SK-N-MC (cell line): ENCODE data around the gene EGFR.

ENCODE experiments used
- DNase-seq: peaks from one replicate; pipeline ENCODE4 v3.0.0-alpha.2; 2011; ENCODE audit warnings: low read depth, low spot score
- H3K27ac ChIP-seq: fragments of 200-600 bp; sonication (generic); 2 replicates; pipeline ENCODE4 v1.5.1; 2016; ENCODE audit warnings: mixed run types
- H3K36me3 ChIP-seq: fragments of 200-600 bp; sonication (generic); 2 replicates; pipeline ENCODE4 v1.6.1; 2017; ENCODE audit warnings: antibody characterized with exemption, low read length, mixed read lengths; ENCODE audit not compliant: insufficient read depth
- H3K4me3 ChIP-seq: fragments of 200-600 bp; sonication (generic); 2 replicates; pipeline ENCODE4 v1.5.1; 2016
- H3K9ac ChIP-seq: fragments of 200-600 bp; sonication (generic); 2 replicates; pipeline ENCODE4 v1.8.0; 2017; ENCODE audit warnings: mixed run types, mixed read lengths; ENCODE audit not compliant: insufficient read length
- H3K9me3 ChIP-seq: fragments of 200-600 bp; sonication (generic); 2 replicates; pipeline ENCODE4 v1.6.1; 2017; ENCODE audit warnings: low read depth, mild to moderate bottlenecking, antibody characterized with exemption, low read length, moderate library complexity, mixed read lengths
- EZH2 ChIP-seq: fragments of 200-600 bp; sonication (generic); IDR thresholded peaks from one replicate; pipeline ENCODE4 v1.6.1; 2017; ENCODE audit warnings: antibody characterized with exemption
- FOXP2 ChIP-seq: optimal IDR thresholded peaks from 2 replicates; pipeline ENCODE3; 2011; ENCODE audit warnings: mild to moderate bottlenecking, moderate library complexity; ENCODE audit not compliant: insufficient read depth; ENCODE audit errors: extremely low read length, control extremely low read depth
- POLR2AphosphoS5 ChIP-seq: IDR thresholded peaks from 2 replicates; pipeline ENCODE4 v1.6.1; 2012; ENCODE audit warnings: mild to moderate bottlenecking, low read depth, low read length, borderline replicate concordance

EGFR gene

GRCh38 chr7:55093674-55094073 is 74.9 kb downstream of the EGFR start:
- H3K9me3 ChIP-seq = no peaks in the 10 kb centered on the region
- no peak overlapping the region for H3K9ac ChIP-seq
- no peaks in the 10 kb centered on the region for H3K36me3 ChIP-seq
- DNase-seq = no peak
- H3K27ac ChIP-seq = no peak overlapping the region
- no peak overlapping the region for H3K4me3 ChIP-seq
- TF ChIP-seq EZH2 (no peak), FOXP2 (no peak), POLR2AphosphoS5 (no peak)

GRCh38 chr7:55094092-55094690 is 75.4 kb downstream of the EGFR start:
- Histone ChIP-seq H3K9me3 (no peaks in the 10 kb centered on the region), H3K9ac (no peak overlapping the region), H3K4me3 (no peak overlapping the region), H3K36me3 (no peaks in the 10 kb centered on the region), H3K27ac (no peak overlapping the region)
- no peak for DNase-seq
- no peak for TF ChIP-seq POLR2AphosphoS5
- TF ChIP-seq FOXP2 = no peak
- no peak for TF ChIP-seq EZH2

- H3K27ac ChIP-seq = no peak overlapping the region
- no peak overlapping the region for H3K4me3 ChIP-seq
- no peak for DNase-seq
- no peaks in the 10 kb centered on the region for H3K36me3 ChIP-seq
- no peak for TF ChIP-seq EZH2
- no peak for TF ChIP-seq POLR2AphosphoS5
- no peak for TF ChIP-seq FOXP2
- H3K9ac ChIP-seq = no peak overlapping the region
- H3K9me3 ChIP-seq = no peaks in the 10 kb centered on the region
These were observed 76.9 kb downstream of the EGFR start for GRCh38 chr7:55095672-55096071.

GRCh38 chr7:55096323-55096722 is 77.5 kb downstream of the EGFR start:
- Histone ChIP-seq H3K36me3 (no peaks in the 10 kb centered on the region), H3K9me3 (no peaks in the 10 kb centered on the region), H3K9ac (no peak overlapping the region), H3K27ac (no peak overlapping the region), H3K4me3 (no peak overlapping the region)
- TF ChIP-seq POLR2AphosphoS5 = no peak
- no peak for DNase-seq

GRCh38 chr7:55097100-55097499 is 78.3 kb downstream of the EGFR start:
- Histone ChIP-seq H3K4me3 (no peak overlapping the region), H3K9me3 (no peaks in the 10 kb centered on the region), H3K9ac (no peak overlapping the region), H3K36me3 (no peaks in the 10 kb centered on the region), H3K27ac (no peak overlapping the region)
- DNase-seq = no peak
- TF ChIP-seq POLR2AphosphoS5 = no peak
- no peak for TF ChIP-seq FOXP2
- TF ChIP-seq EZH2 = no peak

- H3K9ac ChIP-seq = no peak overlapping the region
- H3K36me3 ChIP-seq = no peaks in the 10 kb centered on the region
- no peaks in the 10 kb centered on the region for H3K9me3 ChIP-seq
- no peak overlapping the region for H3K4me3 ChIP-seq
- TF ChIP-seq POLR2AphosphoS5 = no peak
- TF ChIP-seq FOXP2 = no peak
- no peak for TF ChIP-seq EZH2
- H3K27ac ChIP-seq = no peak overlapping the region
- no peak for DNase-seq
These were observed 80.4 kb downstream of the EGFR start for GRCh38 chr7:55099066-55099820.

GRCh38 chr7:55099821-55100543 is 81.2 kb downstream of the EGFR start:
- H3K9me3 ChIP-seq = no peaks in the 10 kb centered on the region
- no peak overlapping the region for H3K9ac ChIP-seq
- TF ChIP-seq FOXP2 = no peak
- no peak for TF ChIP-seq POLR2AphosphoS5
- no peak for TF ChIP-seq EZH2
- no peak overlapping the region for H3K4me3 ChIP-seq
- H3K27ac ChIP-seq = no peak overlapping the region
- no peak for DNase-seq
- H3K36me3 ChIP-seq = no peaks in the 10 kb centered on the region

- H3K9me3 ChIP-seq = no peaks in the 10 kb centered on the region
- no peak overlapping the region for H3K27ac ChIP-seq
- H3K9ac ChIP-seq = no peak overlapping the region
- TF ChIP-seq FOXP2 (no peak), EZH2 (no peak), POLR2AphosphoS5 (no peak)
- no peak for DNase-seq
- H3K36me3 ChIP-seq = no peaks in the 10 kb centered on the region
- no peak overlapping the region for H3K4me3 ChIP-seq
These were observed 81.9 kb downstream of the EGFR start for GRCh38 chr7:55100544-55101327.
